Measurements from ENCODE around the gene ABCA3.
"Not testable (repeated sequence)": the region's sequence is repeated elsewhere in the genome, so short reads cannot be mapped to it uniquely, and the experiment has no call there.

Gene ABCA3

DNA sequence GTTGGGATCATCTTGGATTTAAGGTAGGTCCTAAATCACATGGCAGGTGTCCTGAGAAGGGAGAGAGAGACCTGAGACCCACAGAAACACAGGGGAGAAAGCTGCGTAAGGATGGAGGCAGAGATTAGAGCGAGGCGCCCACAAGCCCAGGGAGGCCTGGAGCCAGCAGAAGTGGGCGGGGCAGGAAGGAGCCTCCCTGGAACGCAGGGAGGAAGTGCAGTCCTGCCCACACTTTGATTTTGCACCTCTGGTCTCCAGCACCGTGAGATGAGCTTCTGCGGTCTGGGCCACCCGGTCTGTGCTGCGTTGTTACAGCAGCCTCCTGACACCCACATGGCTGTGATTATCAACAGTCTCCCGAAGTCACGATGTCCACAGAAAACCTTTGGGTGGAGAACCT, 97.9 kb downstream of the ABCA3 start:
- H3K4me3 ChIP-seq (ENCODE audit: low read depth, low read length) = no peak overlapping the region
- TF ChIP-seq, protein P1, sequence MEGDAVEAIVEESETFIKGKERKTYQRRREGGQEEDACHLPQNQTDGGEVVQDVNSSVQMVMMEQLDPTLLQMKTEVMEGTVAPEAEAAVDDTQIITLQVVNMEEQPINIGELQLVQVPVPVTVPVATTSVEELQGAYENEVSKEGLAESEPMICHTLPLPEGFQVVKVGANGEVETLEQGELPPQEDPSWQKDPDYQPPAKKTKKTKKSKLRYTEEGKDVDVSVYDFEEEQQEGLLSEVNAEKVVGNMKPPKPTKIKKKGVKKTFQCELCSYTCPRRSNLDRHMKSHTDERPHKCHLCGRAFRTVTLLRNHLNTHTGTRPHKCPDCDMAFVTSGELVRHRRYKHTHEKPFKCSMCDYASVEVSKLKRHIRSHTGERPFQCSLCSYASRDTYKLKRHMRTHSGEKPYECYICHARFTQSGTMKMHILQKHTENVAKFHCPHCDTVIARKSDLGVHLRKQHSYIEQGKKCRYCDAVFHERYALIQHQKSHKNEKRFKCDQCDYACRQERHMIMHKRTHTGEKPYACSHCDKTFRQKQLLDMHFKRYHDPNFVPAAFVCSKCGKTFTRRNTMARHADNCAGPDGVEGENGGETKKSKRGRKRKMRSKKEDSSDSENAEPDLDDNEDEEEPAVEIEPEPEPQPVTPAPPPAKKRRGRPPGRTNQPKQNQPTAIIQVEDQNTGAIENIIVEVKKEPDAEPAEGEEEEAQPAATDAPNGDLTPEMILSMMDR (IDR thresholded peaks at IDR 0.05; ENCODE audit: low read depth, low read length) = no peak

DNA sequence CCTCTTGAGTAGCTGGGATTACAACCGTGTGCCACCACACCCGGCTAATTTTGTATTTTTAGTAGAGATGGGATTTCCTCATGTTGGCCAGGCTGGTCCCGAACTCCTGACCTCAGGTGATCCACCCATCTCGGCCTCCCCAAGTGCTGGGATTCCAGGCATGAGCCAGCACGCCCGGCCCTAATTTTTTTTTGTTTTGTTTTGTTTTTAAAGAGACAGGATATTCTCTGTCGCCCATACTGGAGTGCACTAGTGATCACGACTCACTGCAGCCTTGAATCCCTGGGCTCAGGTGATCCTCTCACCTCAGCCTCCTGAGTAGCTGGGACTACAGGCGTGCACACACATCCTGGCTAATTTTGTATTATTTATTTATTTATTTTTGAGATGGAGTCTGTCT, 100.2 kb downstream of the ABCA3 start:
- H3K4me3 ChIP-seq (ENCODE audit: low read depth, low read length) = not testable (repeated sequence)

DNA sequence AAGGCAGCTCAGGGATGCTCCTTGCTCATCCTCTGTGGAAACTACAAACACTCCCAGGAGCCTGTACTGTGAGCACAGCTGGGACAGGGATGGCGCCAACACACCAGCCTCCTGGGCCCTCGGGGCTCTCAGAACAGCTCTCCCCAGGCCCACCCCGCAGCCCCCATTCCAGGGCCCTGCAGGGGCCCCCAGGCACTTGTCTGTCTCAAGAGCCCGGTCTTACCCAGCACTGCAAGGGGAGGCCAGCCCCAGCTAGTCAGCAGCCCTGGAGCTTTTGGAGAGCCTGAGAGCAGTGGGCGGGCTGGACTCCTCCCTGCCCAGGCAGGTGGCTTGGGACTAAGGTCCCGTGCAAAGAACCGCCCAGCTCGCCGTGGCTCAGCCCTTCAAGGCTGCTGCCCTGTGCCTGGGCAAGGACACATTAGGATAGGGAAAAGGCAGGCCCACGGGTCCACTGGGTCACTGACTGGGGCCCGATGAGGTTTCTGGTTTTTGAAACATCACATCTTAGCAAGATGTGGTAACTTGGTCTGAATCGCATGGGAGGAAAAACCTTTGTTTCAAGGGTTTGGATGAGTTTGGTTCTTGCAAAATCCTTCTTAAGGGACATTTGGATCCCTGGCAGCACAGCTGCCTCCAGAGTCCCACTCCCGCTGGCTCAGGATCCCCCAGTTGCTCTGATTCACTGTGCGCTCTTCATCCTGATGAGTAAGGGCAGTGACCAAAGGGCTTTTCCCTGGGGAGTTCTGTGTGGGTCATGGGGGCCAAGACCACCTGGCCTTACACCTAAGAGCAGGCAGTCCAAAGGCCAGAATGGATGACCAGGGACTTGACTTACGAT, 101.5 kb downstream of the ABCA3 start:
- TF ChIP-seq, protein P1 (IDR thresholded peaks at IDR 0.05; ENCODE audit: low read depth, low read length) = no peak

DNA sequence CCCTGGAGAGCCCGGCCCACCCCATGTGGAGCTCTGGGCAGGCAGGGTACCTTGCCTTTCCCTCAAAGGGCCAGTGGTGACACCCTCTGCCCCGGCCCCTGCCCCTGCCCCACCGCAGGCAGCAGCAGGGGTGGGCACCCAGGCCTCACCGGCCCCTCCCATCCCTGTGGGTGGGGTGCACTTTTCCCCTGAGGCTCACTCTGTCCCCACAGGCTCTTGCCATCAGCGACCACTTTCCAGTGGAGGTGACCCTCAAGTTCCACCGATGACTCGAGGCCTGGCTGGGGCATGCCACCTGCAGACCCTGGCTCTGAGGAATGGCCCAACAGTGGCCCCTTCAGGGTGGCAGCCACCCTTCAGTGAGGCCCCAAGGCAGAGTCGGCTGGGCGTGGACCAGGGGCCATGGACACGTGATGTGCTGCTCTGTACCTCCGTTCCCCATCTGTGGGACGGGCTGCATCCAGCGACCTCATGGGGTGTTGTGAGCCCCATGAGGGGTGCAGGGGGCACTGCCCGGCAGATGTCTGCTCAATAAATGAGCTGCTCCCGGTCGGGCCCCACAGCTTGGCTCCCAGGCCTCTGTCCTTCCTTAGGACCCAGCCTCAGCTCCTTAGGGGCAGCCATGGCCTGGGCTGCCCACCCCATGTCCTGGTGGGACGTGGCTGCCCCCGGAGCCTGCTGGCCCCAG, 102.2 kb downstream of the ABCA3 start:
- TF ChIP-seq, protein P1 (IDR thresholded peaks at IDR 0.05; ENCODE audit: low read depth, low read length) = no peak

More for the DNA sequence above, 101.5 kb downstream of the ABCA3 start:
- H3K4me3 ChIP-seq (ENCODE audit: low read depth, low read length) = no peak overlapping the region

DNA sequence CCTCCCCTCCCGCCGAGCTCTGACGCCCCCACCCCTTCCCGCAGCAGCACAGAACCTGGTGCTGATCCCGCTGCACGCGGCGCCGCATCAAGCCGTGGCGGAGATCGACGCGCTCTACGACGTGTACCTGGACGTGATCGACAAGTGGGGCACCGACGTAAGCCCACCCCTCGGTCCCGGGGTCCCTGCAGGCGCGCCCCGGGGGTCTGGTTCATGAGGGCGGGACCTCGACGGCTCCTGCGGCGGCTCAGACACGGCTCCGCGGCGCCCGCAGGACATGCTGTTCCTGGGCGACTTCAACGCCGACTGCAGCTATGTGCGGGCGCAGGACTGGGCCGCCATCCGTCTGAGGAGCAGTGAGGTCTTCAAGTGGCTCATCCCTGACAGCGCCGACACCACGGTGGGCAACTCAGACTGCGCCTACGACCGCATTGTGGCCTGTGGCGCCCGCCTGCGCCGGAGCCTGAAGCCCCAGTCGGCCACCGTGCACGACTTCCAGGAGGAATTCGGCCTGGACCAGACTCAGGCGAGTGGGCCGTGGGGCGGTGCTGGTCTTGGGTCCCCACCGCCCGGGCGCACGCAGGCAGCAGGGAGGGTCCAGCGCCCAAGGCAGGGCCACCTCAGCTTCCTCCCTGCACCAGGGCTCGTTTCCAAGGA, 102.9 kb downstream of the ABCA3 start:
- no peak overlapping the region for H3K4me3 ChIP-seq (ENCODE audit: low read depth, low read length)

More for the DNA sequence above, 102.2 kb downstream of the ABCA3 start:
- H3K4me3 ChIP-seq (ENCODE audit: low read depth, low read length) = no peak overlapping the region

DNA sequence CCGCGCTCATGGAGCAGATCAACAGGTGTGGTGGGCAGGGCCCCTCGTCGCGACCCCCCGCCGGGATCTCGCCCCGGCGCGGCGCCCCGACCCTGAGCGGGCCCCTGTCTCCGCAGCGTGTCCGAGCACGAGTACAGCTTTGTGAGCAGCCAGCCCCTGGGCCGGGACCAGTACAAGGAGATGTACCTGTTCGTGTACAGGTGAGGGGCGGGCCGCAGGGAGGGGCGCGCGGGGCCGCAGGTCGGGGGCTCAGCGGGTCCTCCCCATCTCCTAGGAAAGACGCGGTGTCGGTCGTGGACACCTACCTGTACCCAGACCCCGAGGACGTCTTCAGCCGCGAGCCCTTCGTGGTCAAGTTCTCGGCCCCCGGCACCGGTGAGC, 103.4 kb downstream of the ABCA3 start:
- no peak overlapping the region for H3K4me3 ChIP-seq (ENCODE audit: low read depth, low read length)
- TF ChIP-seq, protein P1 (IDR thresholded peaks at IDR 0.05; ENCODE audit: low read depth, low read length) = no peak

More for the DNA sequence above, 102.9 kb downstream of the ABCA3 start:
- TF ChIP-seq, protein P1 (IDR thresholded peaks at IDR 0.05; ENCODE audit: low read depth, low read length) = no peak

DNA sequence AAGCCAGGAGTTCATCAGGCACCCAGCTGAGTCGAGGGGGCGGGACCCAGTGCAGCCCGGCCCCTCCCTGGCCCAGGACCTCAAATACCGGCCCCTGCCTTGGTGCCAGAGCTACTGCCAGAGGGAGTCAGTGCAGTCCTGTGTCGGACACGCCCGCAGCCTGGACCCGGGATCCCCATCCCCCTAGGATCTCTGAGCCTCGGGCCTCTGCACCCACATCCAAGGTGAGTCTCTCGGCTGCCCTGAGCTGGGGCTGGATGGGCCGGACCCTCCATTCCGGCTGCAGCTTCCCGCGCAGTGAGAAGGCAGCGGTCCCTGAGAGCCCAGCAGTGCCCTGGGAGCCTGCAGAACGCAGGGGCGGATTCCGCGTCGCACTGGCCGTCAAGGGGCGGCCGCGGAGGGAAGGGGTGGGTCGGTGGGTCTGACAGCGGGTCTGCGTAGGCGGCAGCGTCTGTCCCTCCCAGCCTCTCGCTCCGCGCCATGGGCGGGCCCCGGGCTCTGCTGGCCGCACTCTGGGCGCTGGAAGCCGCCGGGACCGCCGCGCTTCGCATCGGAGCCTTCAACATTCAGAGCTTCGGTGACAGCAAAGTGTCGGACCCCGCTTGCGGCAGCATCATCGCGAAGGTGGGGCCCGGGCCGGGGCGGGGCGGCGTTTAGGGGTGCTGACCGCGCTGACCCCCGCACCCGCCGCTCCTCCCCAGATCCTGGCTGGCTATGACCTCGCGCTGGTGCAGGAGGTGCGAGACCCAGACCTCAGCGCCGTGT, 104.0 kb downstream of the ABCA3 start, which contains the start of gene DNASE1L2:
Gene DNASE1L2, plus strand, starts transcription at position 108 of the 765 bp plus-strand sequence. Its CDS starts 373 bp downstream, at position 481.
- H3K4me3 ChIP-seq (ENCODE audit: low read depth, low read length) = no peak within 1 kb of the TSS
- TF ChIP-seq, protein P1 (IDR thresholded peaks at IDR 0.05; ENCODE audit: low read depth, low read length) = no peak

All from WI38 (cell line).